GM21737 (cell line): ENCODE data around the gene NHSL2.
A peak's percentile ranks its signal among the peaks of the same experiment; 100 is the strongest.

Experiments used
- ATAC-seq: cut with Tn5 transposase; IDR thresholded peaks from one replicate; pipeline ENCODE4 v1.9.1; 2021; ENCODE audit warnings: mild to moderate bottlenecking, moderate library complexity; ENCODE audit not compliant: unreplicated experiment

Gene NHSL2

GRCh38 chrX:72060921-72061490 lies 150.4 kb downstream of the NHSL2 start:
- no peak for ATAC-seq

GRCh38 chrX:72062916-72063315 lies 152.3 kb downstream of the NHSL2 start:
- no peak for ATAC-seq

GRCh38 chrX:72069350-72070160 lies 158.9 kb downstream of the NHSL2 start:
- ATAC-seq: no peak

GRCh38 chrX:72071213-72071612 lies 160.6 kb downstream of the NHSL2 start:
- ATAC-seq: no peak

- ATAC-seq: no peak
These were observed 163.0 kb downstream of the NHSL2 start for GRCh38 chrX:72073633-72074032.

- ATAC-seq: no peak
These were observed 167.8 kb downstream of the NHSL2 start for GRCh38 chrX:72078411-72078810.

GRCh38 chrX:72079607-72080006 lies 169.0 kb downstream of the NHSL2 start:
- no peak for ATAC-seq

- ATAC-seq: no peak
These were observed 169.5 kb downstream of the NHSL2 start for GRCh38 chrX:72080150-72080549.

GRCh38 chrX:72080800-72081199 lies 170.2 kb downstream of the NHSL2 start:
- no peak for ATAC-seq

- no peak for ATAC-seq
These were observed 171.1 kb downstream of the NHSL2 start for GRCh38 chrX:72081605-72082320.

- no peak for ATAC-seq
These were observed 172.6 kb downstream of the NHSL2 start for GRCh38 chrX:72083291-72083690.

GRCh38 chrX:72084114-72084513 lies 173.5 kb downstream of the NHSL2 start:
- no peak for ATAC-seq

- ATAC-seq: no peak
These were observed 176.3 kb downstream of the NHSL2 start for GRCh38 chrX:72086995-72087394.

GRCh38 chrX:72088761-72089160 lies 178.1 kb downstream of the NHSL2 start:
- ATAC-seq: no peak

GRCh38 chrX:72089254-72089653 lies 178.6 kb downstream of the NHSL2 start:
- no peak for ATAC-seq

GRCh38 chrX:72094894-72095293 lies 184.2 kb downstream of the NHSL2 start:
- ATAC-seq: no peak

GRCh38 chrX:72095370-72095769 lies 184.7 kb downstream of the NHSL2 start:
- no peak for ATAC-seq

GRCh38 chrX:72097098-72097497 lies 186.5 kb downstream of the NHSL2 start:
- no peak for ATAC-seq

GRCh38 chrX:72100051-72100755 lies 189.6 kb downstream of the NHSL2 start:
- no peak for ATAC-seq

- ATAC-seq: peak; percentile 76
These were observed 190.2 kb downstream of the NHSL2 start for GRCh38 chrX:72100824-72101351.

GRCh38 chrX:72101597-72102037 lies 191.0 kb downstream of the NHSL2 start:
- no peak for ATAC-seq
